HG03342 (cell line): Measurements from ENCODE around the gene ACVR2A.

Experiments used
- ATAC-seq: cut with Tn5 transposase; IDR thresholded peaks from one replicate; pipeline ENCODE4 v1.9.1; 2021; ENCODE audit warnings: mild to moderate bottlenecking, moderate library complexity; ENCODE audit not compliant: unreplicated experiment

ACVR2A gene

DNA sequence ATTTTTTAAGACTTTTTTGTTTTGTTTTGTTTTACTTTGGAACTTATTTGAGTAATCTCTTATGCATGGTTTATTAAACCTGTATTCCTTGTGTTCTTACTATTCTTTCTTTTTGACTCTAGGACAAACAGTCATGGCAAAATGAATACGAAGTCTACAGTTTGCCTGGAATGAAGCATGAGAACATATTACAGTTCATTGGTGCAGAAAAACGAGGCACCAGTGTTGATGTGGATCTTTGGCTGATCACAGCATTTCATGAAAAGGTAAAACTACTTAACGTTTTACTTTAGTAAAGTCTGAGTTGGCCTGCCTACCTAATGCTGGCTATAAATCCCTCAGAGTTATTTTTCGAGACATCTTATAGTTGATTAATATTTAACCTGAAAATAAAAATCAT, 72.3 kb downstream of the ACVR2A start:
- ATAC-seq: no peak

DNA sequence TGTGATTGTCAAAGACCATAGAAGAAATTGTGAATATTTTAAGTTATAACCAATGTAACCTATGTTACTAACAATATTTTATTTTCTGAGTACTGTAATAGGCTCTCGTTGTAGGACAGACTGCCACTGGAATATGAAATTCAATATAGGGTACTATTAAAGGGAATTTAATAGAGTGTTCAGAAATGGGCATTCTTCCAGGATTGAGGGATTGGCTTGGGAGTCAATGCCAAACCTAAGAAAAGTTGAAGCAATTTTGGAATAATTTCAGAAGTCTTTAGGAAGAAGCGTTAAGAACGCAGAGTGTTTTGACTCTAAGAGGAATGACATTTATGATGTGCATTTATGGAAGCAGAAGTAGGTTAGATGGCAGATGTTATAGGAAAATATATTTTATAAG, 79.0 kb downstream of the ACVR2A start:
- ATAC-seq: no peak

DNA sequence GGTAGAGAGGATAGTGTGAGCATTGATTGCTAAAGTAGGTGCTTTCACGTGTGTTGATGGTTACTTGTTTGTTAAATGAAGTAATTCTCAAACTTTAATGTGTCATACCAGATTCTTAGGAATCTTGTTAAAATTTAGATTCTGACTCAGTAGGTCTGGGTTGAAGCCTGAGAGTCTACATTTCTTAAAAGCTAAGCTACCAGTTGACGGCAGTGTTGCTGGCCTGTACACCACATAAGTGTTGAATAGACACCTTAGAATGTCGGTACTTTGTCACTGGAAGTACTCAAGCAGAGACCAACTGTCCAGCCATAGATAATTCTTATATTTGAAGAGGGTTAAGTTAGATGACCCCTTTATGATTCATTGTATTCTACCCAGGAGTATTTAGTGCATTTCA, 79.8 kb downstream of the ACVR2A start:
- no peak for ATAC-seq

DNA sequence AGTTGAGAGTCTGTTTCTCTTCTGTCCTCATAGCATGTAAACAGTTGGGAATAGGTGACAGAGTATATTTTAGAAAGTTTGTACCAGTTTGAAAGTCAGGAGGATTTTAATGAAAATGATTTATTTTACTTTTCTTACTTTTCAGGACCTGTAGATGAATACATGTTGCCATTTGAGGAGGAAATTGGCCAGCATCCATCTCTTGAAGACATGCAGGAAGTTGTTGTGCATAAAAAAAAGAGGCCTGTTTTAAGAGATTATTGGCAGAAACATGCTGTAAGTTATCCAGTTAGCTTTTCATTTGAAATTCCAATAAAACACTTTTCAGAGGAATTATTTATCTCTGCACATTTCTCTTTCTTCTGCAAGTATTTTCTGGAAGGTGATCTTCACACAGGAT, 81.1 kb downstream of the ACVR2A start:
- ATAC-seq: no peak

DNA sequence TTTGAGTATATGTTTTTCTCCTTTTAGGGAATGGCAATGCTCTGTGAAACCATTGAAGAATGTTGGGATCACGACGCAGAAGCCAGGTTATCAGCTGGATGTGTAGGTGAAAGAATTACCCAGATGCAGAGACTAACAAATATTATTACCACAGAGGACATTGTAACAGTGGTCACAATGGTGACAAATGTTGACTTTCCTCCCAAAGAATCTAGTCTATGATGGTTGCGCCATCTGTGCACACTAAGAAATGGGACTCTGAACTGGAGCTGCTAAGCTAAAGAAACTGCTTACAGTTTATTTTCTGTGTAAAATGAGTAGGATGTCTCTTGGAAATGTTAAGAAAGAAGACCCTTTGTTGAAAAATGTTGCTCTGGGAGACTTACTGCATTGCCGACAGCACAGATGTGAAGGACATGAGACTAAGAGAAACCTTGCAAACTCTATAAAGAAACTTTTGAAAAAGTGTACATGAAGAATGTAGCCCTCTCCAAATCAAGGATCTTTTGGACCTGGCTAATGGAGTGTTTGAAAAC, 82.3 kb downstream of the ACVR2A start:
- no peak for ATAC-seq

DNA sequence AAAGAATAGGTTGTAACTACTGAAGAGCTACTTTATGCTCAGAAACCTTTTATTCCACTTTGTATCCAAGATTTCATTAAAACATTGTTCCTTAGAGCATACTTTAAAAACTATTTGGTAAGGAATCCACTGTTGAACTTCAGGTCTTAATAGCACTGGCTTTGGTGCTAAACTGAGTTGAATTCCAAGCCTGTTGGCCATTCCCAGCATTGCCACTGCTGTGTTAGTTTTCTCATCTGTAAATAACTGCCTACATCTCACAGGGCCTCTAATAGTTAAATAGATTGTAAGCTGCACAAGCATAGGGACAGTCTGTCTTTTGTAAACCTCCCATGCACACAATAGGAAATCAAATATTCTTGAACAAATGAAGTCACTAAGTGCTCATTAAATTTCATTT, 89.1 kb downstream of the ACVR2A start:
- ATAC-seq: no peak

DNA sequence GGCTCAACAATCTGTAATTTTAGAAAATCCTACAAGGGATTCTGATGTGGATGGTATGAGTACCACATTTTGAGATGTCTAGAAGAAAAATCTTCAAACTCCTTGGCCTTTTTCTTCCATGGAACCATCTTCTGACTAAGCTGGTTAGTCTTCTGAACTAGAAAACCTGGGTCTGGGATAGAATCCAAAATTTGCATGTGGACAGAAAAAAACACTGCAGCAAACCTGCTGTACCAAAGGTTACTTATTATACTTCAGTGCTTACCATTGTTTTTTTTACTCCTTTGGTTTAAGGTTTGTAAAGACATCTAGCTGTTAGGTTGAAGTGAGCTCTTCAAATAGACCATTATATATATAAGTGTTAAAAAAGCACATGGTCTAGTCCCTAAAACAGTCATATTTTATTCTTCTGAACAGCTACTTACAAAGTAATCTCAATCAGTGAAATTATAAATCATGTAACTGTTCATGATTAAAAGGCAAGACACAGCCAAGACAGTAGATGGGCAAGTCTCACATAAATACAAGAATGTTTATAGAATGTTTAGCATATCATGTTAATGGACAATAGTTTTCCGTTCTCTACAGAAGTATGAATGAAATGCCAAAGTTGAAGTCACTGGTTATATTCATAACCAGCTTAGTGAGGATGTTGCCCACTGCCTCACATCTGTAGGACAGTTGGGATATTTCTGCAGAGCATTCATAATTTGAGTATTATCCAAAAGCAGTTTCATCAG, 90.2 kb downstream of the ACVR2A start:
- no peak for ATAC-seq

DNA sequence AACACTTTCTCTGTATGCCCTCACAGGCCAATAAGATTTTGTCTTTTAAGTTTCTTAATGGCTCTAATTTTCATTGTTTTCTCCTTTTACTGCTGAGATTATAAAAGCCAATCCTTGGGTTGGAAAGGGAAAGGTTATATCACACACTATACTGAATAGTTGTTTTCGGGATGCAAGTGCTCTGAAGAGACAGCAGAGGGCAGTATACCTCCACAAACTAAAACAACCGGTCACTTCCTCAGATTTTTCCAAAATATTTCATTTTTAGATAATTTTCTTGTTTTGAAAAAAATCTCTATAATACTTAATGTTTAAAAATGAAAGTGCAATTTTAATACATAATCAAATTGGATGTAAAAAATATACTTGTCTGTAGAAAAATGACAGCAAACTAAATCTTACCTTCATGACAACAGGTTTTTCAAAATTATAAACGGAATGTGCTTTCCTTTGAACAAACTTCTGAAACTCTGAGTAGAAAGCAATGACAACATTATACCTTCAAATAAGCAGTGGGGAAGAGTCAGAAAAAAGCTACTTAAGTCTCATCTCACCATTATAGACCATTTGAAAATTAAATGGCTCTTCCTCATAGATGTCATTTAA, 93.0 kb downstream of the ACVR2A start:
- peak; percentile 71 for ATAC-seq

DNA sequence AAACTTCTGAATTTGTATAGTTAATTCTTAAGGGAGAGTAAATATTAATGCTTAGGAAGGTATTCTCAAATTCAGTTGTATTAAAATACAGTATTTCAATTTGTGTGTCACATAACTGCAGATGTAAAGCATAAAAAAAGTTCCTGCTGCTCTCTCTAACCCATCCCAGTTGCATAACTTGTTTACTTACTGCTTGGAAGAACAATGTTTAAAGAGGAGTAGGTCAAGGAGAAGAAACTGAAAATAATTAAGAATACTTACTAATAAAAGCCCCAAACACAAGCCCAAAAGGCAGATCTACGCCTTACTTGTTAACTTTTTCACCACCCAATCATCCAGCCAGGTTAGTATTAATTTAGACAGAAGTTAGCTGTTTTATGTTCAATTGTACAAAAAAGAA, 94.5 kb downstream of the ACVR2A start:
- no peak for ATAC-seq

DNA sequence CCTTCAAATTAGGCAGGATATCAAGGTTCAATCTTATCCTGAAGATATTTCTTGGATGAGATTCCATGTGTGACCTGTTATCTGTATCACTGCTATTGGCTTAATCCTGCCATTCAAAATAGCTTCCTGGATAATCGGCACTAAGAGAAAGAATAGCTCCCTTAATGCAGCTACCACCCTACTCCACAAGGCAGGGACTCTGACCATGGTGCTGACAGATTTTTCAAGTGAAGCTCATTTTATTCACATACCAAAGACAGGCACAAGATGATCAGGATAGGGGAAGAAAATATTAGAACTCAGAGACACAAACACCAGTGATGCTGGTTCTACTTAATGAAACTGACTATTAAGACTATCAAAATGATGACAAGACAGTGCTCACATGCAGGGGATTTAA, 100.8 kb downstream of the ACVR2A start:
- no peak for ATAC-seq

DNA sequence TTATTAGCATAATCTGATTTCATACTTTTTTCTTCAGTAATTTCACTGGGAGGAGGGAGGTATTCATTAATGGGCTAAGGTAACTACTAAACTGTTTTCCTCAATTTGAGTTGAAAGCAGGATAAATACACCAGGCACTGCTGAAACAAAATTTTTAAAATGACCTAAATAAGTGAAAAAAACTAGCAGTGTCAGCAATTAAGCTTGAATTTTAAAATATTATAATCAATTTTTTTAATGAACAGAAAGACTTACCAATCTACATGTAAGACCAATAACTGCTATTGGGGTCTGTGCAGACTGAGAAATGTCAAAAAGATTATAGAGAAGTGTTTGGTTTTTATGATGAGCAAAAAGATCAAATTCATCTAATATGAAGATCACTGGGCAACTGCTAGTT, 107.3 kb downstream of the ACVR2A start:
- no peak for ATAC-seq

DNA sequence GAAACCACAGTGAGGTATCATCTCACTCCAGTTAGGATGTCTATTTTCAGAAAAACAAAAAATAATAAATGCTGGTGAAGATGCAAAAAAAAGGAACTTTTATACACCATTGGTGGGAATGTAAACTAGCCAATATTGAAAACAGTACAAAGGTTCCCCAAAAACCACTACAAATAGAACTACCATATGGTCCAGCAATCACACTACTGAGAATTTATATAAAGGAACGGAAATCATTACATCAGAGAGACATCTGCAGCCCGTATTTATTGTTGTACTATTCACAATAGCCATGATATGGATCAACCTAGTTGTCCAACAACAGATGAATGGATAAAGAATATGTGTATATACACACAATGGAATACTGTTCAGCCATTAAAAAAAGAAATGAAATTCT, 123.7 kb downstream of the ACVR2A start:
- no peak for ATAC-seq

DNA sequence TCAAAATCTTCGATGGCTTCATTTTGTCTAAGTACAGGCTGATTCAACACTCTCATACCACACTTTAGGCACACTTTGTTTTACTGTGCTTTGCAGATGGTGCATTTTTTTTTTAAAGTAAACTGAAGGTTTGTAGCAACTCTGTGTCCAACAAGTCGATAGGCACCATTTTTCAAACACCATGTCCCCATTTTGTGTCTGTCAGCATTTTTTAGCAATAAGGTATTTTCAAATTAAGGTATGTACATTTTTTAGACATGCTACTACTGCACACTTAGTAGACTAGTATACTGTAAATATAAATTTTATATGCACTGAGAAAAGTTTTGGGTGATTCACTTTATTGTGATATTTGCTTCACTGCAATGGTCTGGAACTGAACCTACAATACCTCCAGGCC, 131.3 kb downstream of the ACVR2A start:
- no peak for ATAC-seq

DNA sequence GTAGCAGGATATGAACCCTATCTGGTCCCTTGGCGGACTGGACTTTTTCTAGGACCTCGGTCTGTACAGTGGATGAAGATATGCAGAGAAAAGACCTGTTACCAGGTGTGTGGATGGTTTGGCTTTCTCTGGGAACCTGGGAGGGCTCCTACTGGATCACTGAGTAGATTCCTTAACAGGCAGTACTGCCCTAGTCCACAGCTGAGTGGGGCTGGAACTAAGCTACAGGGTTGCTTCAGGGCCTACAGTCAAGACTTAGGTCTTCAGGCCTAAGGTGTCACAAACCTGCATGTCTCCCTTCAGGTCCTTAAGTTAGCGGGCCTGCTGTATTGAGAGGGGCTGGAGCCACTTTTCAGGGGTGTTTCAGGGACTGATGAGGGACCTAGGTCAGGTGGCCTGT, 132.8 kb downstream of the ACVR2A start:
- no peak for ATAC-seq
